HepG2 (cell line): ENCODE data around the gene MBD3. TPM values are rescaled to one million over a fixed set of nuclear protein-coding genes. Genes with fewer than 3 reads are reported as not detected.

Source experiments
- ARID2 ChIP-seq: sonication (generic); formaldehyde crosslinking; IDR thresholded peaks from 2 replicates; pipeline ENCODE4 v1.8.1; 2022; ENCODE audit warnings: mild to moderate bottlenecking, missing genetic modification reagents, borderline replicate concordance
- CBFB ChIP-seq: sonication (generic); formaldehyde crosslinking; IDR thresholded peaks from 2 replicates; pipeline ENCODE4 v1.4.0; 2020; ENCODE audit warnings: missing genetic modification reagents
- CREB1 ChIP-seq, 2 experiments: fragments of 450-650 bp in 1 of 2; IDR thresholded peaks; 2 replicates each; pipeline ENCODE4 v1.6.1; 2016 to 2017; ENCODE audit warnings: control low read depth in 1 of 2, mild to moderate bottlenecking in 1 of 2, missing compliant biosample characterization in 1 of 2, missing genetic modification characterization in 1 of 2
- KAT2B ChIP-seq: fragments of 150-350 bp; IDR thresholded peaks from 2 replicates; pipeline ENCODE4 v1.6.1; 2014; ENCODE audit warnings: low read depth, low read length, borderline replicate concordance
- NAIF1 ChIP-seq: sonication (generic); formaldehyde crosslinking; IDR thresholded peaks from 2 replicates; pipeline ENCODE4 v1.5.0; 2020; ENCODE audit warnings: mild to moderate bottlenecking, missing genetic modification reagents, borderline replicate concordance
- NFIB ChIP-seq: sonication (generic); formaldehyde crosslinking; IDR thresholded peaks from 2 replicates; pipeline ENCODE4 v1.9.0; 2021; ENCODE audit warnings: missing genetic modification reagents, mild to moderate bottlenecking, borderline replicate concordance
- PRMT3 ChIP-seq: sonication (generic); formaldehyde crosslinking; IDR thresholded peaks from 2 replicates; pipeline ENCODE4 v1.8.1; 2022; ENCODE audit warnings: low read depth, mild to moderate bottlenecking, moderate library complexity, missing genetic modification reagents, borderline replicate concordance
- RELA ChIP-seq: sonication (generic); formaldehyde crosslinking; IDR thresholded peaks from 2 replicates; pipeline ENCODE4 v1.4.0; 2020; ENCODE audit warnings: missing genetic modification reagents
- SUZ12 ChIP-seq: fragments of 150-350 bp; IDR thresholded peaks from 2 replicates; pipeline ENCODE4 v1.6.1; 2014; ENCODE audit warnings: low read depth, low read length
- ZBTB21 ChIP-seq: sonication (generic); formaldehyde crosslinking; IDR thresholded peaks from 2 replicates; pipeline ENCODE4 v1.4.0; 2020; ENCODE audit warnings: missing genetic modification reagents
- ZNF225 ChIP-seq: sonication (generic); formaldehyde crosslinking; IDR thresholded peaks from 2 replicates; pipeline ENCODE4 v1.4.0; 2020; ENCODE audit warnings: mild to moderate bottlenecking, missing genetic modification reagents
- ZNF256 ChIP-seq: sonication (generic); formaldehyde crosslinking; conservative IDR thresholded peaks from 2 replicates; pipeline ENCODE4 v1.4.0; 2020; ENCODE audit warnings: missing genetic modification reagents
- ZNF354B ChIP-seq: sonication (generic); formaldehyde crosslinking; IDR thresholded peaks from 2 replicates; pipeline ENCODE4 v1.8.0; 2022; ENCODE audit warnings: mild to moderate bottlenecking, missing genetic modification reagents
- ZNF460 ChIP-seq: sonication (generic); formaldehyde crosslinking; IDR thresholded peaks from 2 replicates; pipeline ENCODE4 v1.5.1; 2020; ENCODE audit warnings: missing genetic modification reagents, mild to moderate bottlenecking, borderline replicate concordance
- ZNF616 ChIP-seq: sonication (generic); formaldehyde crosslinking; IDR thresholded peaks from 2 replicates; pipeline ENCODE4 v1.5.0; 2020; ENCODE audit warnings: low read depth, mild to moderate bottlenecking, missing genetic modification reagents
- ZNF792 ChIP-seq: IDR thresholded peaks from 2 replicates; pipeline ENCODE4 v1.6.1; 2016
- polyA plus RNA-seq, 8 experiments: library from polyadenylated mRNA; depleted of rRNA in 3 of 8; stranded (reverse) in 7 of 8; unstranded in 1 of 8; fragments of >200 nt; fragmentation: Illumina TruSeq in 4 of 8; extraction: Trizol in 4 of 8; gene quantifications; 2 replicates each; pipeline versions ENCODE4 v1.2.1 to v1.2.3, GENCODE V29; 2011 to 2016; ENCODE audit warnings: low read depth in 4 of 8, missing spikeins in 1 of 8, mixed read lengths in 1 of 8; ENCODE audit not compliant: insufficient read depth in 1 of 8
- total RNA-seq, 5 experiments: library from RNA; depleted of rRNA; stranded (reverse); fragments of >200 nt; fragmentation: Illumina TruSeq; extraction: Trizol; gene quantifications; 2 replicates each; pipeline ENCODE4 v1.2.3, GENCODE V29; 2016; ENCODE audit warnings: low read depth in 1 of 5
- TF ChIP-seq, protein P1 (sequence below): IDR thresholded peaks from 2 replicates; pipeline ENCODE4 v1.6.1; 2018; ENCODE audit warnings: missing genetic modification reagents, mild to moderate bottlenecking, missing compliant biosample characterization
- TF ChIP-seq, protein P2 (sequence below): sonication (generic); formaldehyde crosslinking; IDR thresholded peaks from 2 replicates; pipeline ENCODE4 v1.8.0; 2023; ENCODE audit warnings: mild to moderate bottlenecking, missing genetic modification reagents
- TF ChIP-seq, protein P3 (sequence below): sonication (generic); formaldehyde crosslinking; IDR thresholded peaks from 2 replicates; pipeline ENCODE4 v1.5.0; 2020; ENCODE audit warnings: mild to moderate bottlenecking, low read depth, missing genetic modification reagents, borderline replicate concordance
- TF ChIP-seq, protein P4 (sequence below): sonication (generic); formaldehyde crosslinking; IDR thresholded peaks from 2 replicates; pipeline ENCODE4 v1.9.0; 2021; ENCODE audit warnings: missing genetic modification reagents, borderline replicate concordance
- TF ChIP-seq, protein P5 (sequence below): sonication (generic); formaldehyde crosslinking; IDR thresholded peaks from 2 replicates; pipeline ENCODE4 v1.5.0; 2020; ENCODE audit warnings: missing genetic modification reagents, mild to moderate bottlenecking, borderline replicate concordance
- TF ChIP-seq, protein P6 (sequence below): sonication (generic); formaldehyde crosslinking; IDR thresholded peaks from 2 replicates; pipeline ENCODE4 v1.5.0; 2020; ENCODE audit warnings: missing genetic modification reagents

The MBD3 gene
- total and polyA plus RNA-seq, 2 of the 13 experiments (the other 11 are each of a cell fraction or from before 2014, with no cell fraction given), result 21.2 to 76.9 TPM

DNA sequence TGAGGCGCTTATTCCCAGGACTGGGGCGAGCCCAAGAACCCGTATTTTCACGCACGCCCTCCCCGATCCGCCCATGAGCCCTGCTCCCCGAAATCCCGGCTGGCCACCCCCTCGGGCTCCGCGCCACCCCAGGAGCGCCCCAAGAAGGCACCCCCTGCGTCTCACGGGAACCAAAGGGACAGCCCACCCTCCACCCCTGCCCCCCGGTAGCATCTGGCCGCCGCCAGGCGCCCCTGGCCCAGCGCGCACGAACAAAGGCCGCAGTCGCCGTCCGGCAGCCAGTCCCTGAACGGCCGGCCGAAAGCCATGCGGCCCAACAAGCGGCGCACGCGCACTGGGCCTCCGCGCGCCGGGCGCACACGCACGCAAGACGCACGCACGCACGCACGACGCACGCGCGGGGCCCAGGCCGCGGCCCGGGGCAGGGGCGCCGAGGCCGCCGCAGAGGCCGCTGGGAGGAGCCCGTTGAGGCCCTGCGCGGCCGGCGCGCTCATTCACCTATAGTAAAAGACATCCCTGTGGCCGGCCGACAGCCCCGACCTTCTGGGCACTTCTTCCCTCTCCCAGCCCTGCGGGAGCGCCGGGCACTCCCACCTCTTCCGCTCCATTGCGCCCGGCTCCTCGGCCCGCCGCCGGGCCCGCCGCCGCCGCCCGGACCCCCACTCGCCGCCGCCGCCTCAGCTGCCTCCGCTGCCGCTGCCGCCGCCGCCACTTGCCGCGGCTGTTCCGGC is 476 bp downstream of the MBD3 start (continued):
- TF ChIP-seq, protein P1, sequence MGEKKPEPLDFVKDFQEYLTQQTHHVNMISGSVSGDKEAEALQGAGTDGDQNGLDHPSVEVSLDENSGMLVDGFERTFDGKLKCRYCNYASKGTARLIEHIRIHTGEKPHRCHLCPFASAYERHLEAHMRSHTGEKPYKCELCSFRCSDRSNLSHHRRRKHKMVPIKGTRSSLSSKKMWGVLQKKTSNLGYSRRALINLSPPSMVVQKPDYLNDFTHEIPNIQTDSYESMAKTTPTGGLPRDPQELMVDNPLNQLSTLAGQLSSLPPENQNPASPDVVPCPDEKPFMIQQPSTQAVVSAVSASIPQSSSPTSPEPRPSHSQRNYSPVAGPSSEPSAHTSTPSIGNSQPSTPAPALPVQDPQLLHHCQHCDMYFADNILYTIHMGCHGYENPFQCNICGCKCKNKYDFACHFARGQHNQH, result 0 out of 2 replicates have a peak, but pooled peaks have one; percentile 57
- TF ChIP-seq KAT2B (no peak), NAIF1 (no peak; the same call in 1 of the 2 replicates), PRMT3 (CRISPR knock-in tag) (0 out of 2 replicates have a peak, but pooled peaks have one; percentile 60), ZNF354B (CRISPR knock-in tag) (no peak), ZNF616 (CRISPR knock-in tag) (peak; percentile 93), ZNF792 (CRISPR knock-in tag) (no peak), ZNF460 (no peak), CBFB (CRISPR knock-in tag) (peak; percentile 56; the same call in 1 of the 2 replicates), CREB1 (IDR thresholded peaks at IDR 0.05) (no peak; the same call in 1 of the 2 replicates), CREB1 (CRISPR knock-in tag; IDR thresholded peaks at IDR 0.05) (no peak), ZBTB21 (CRISPR knock-in tag) (no peak), ZNF256 (CRISPR knock-in tag) (no peak), ARID2 (no peak), SUZ12 (no peak), ZNF225 (CRISPR knock-in tag) (peak; percentile 94; the same call in 1 of the 2 replicates), RELA (0 out of 2 replicates have a peak, but pooled peaks have one; percentile 32), NFIB (CRISPR knock-in tag) (no peak)
- TF ChIP-seq, protein P2, sequence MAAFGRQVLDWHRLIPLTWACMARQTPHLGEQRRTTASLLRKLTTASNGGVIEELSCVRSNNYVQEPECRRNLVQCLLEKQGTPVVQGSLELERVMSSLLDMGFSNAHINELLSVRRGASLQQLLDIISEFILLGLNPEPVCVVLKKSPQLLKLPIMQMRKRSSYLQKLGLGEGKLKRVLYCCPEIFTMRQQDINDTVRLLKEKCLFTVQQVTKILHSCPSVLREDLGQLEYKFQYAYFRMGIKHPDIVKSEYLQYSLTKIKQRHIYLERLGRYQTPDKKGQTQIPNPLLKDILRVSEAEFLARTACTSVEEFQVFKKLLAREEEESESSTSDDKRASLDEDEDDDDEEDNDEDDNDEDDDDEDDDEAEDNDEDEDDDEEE (CRISPR knock-in tag), result no peak; the same call in 1 of the 2 replicates
- TF ChIP-seq, protein P3, sequence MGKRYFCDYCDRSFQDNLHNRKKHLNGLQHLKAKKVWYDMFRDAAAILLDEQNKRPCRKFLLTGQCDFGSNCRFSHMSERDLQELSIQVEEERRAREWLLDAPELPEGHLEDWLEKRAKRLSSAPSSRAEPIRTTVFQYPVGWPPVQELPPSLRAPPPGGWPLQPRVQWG (CRISPR knock-in tag), result no peak
- TF ChIP-seq, protein P4, sequence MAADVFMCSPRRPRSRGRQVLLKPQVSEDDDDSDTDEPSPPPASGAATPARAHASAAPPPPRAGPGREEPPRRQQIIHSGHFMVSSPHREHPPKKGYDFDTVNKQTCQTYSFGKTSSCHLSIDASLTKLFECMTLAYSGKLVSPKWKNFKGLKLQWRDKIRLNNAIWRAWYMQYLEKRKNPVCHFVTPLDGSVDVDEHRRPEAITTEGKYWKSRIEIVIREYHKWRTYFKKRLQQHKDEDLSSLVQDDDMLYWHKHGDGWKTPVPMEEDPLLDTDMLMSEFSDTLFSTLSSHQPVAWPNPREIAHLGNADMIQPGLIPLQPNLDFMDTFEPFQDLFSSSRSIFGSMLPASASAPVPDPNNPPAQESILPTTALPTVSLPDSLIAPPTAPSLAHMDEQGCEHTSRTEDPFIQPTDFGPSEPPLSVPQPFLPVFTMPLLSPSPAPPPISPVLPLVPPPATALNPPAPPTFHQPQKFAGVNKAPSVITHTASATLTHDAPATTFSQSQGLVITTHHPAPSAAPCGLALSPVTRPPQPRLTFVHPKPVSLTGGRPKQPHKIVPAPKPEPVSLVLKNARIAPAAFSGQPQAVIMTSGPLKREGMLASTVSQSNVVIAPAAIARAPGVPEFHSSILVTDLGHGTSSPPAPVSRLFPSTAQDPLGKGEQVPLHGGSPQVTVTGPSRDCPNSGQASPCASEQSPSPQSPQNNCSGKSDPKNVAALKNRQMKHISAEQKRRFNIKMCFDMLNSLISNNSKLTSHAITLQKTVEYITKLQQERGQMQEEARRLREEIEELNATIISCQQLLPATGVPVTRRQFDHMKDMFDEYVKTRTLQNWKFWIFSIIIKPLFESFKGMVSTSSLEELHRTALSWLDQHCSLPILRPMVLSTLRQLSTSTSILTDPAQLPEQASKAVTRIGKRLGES, result 0 out of 2 replicates have a peak, but pooled peaks have one; percentile 47
- TF ChIP-seq, protein P5, sequence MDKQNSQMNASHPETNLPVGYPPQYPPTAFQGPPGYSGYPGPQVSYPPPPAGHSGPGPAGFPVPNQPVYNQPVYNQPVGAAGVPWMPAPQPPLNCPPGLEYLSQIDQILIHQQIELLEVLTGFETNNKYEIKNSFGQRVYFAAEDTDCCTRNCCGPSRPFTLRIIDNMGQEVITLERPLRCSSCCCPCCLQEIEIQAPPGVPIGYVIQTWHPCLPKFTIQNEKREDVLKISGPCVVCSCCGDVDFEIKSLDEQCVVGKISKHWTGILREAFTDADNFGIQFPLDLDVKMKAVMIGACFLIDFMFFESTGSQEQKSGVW, result no peak
- TF ChIP-seq, protein P6, sequence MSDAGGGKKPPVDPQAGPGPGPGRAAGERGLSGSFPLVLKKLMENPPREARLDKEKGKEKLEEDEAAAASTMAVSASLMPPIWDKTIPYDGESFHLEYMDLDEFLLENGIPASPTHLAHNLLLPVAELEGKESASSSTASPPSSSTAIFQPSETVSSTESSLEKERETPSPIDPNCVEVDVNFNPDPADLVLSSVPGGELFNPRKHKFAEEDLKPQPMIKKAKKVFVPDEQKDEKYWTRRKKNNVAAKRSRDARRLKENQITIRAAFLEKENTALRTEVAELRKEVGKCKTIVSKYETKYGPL (CRISPR knock-in tag), result peak; percentile 17; the same call in 1 of the 2 replicates
